GM12878 (cell line): Measurements from ENCODE around the gene DYSF. TPM values are rescaled to one million over a fixed set of nuclear protein-coding genes. Genes with fewer than 3 reads are reported as not detected.

ENCODE experiments used
- ATAC-seq: fragments of 200-7000 bp; cut with Tn5 transposase; 3 replicates; pipeline ENCODE4 v1.9.1; 2020; ENCODE audit warnings: mild to moderate bottlenecking, moderate library complexity
- BruUV-seq: library from RNA; stranded (reverse); fragments of 400-500 nt; replicated peaks from 2 replicates; lab custom pipeline; 2021; lab: Mats Ljungman, UMichigan
- CTCF ChIA-PET: fragments of 300-600 bp; sonication (Branson Sonifier 250); formaldehyde crosslinking; extraction: SDS; loops from one replicate; lab custom pipeline; 2021; ENCODE audit warnings: inconsistent platforms; lab: Yijun Ruan, JAX
- POLR2A ChIA-PET: fragments of 350-600 bp; formaldehyde crosslinking; extraction: SDS; loops from one replicate; lab custom pipeline; 2021; ENCODE audit warnings: inconsistent platforms; lab: Charles Lee
- RAD21 ChIA-PET: fragments of 300-600 bp; sonication (Branson Sonifier 250); formaldehyde crosslinking; loops from one replicate; lab custom pipeline; 2023; ENCODE audit warnings: antibody characterized with exemption; ENCODE audit not compliant: unreplicated experiment; lab: Charles Lee
- SMC1A ChIA-PET: fragments of 300-600 bp; sonication (Branson Sonifier 250); formaldehyde crosslinking; loops from one replicate; lab custom pipeline; 2023; ENCODE audit not compliant: unreplicated experiment, uncharacterized antibody; lab: Charles Lee
- DNase-seq: peaks from one replicate; pipeline ENCODE4 v3.0.0-alpha.2; 2011; ENCODE audit warnings: low read depth, low spot score
- FAIRE-seq: peaks from 3 replicates; lab custom pipeline; 2011; peaks lifted over from hg19 to GRCh38; lab: Jason Lieb, UNC
- H2AFZ ChIP-seq: 2 replicates; pipeline ENCODE4 v1.6.0; 2011; ENCODE audit warnings: low read depth, low read length, control low read depth; ENCODE audit not compliant: control insufficient read depth
- H3K27ac ChIP-seq: 2 replicates; pipeline ENCODE4 v1.5.1; 2011; ENCODE audit warnings: control low read depth; ENCODE audit not compliant: control insufficient read depth, insufficient read depth
- H3K27me3 ChIP-seq, 2 experiments: replicated peaks in 1 of 2; 2 replicates each; pipeline versions ENCODE4 v1.6.0 to v1.6.1; 2011; ENCODE audit warnings: low read length in 1 of 2; ENCODE audit not compliant: control insufficient read depth in 2 of 2, insufficient read depth in 2 of 2
- H3K36me3 ChIP-seq, 2 experiments: 2 replicates each; pipeline ENCODE4 v1.5.1; 2011; ENCODE audit warnings: low read length in 1 of 2; ENCODE audit not compliant: control insufficient read depth in 2 of 2, insufficient read depth in 2 of 2
- H3K4me1 ChIP-seq: 2 replicates; pipeline ENCODE4 v1.6.1; 2011; ENCODE audit warnings: mild to moderate bottlenecking, low read length, moderate library complexity, mixed read lengths; ENCODE audit not compliant: control insufficient read depth, insufficient read depth
- H3K4me2 ChIP-seq: 2 replicates; pipeline ENCODE4 v1.6.0; 2011; ENCODE audit warnings: control low read depth; ENCODE audit not compliant: control insufficient read depth, insufficient read depth
- H3K4me3 ChIP-seq: fragments of 200-600 bp; sonication (generic); 2 replicates; pipeline ENCODE4 v1.5.1; 2016
- H3K79me2 ChIP-seq: 2 replicates; pipeline ENCODE4 v1.6.0; 2011; ENCODE audit warnings: low read length; ENCODE audit not compliant: control insufficient read depth, insufficient read depth
- H3K9ac ChIP-seq: 2 replicates; pipeline ENCODE4 v1.8.0; 2011; ENCODE audit warnings: low read length, control low read depth, mixed read lengths; ENCODE audit not compliant: control insufficient read depth, insufficient read depth
- H3K9me3 ChIP-seq: replicated peaks from 3 replicates; pipeline ENCODE4 v1.5.1; 2011; ENCODE audit warnings: mild to moderate bottlenecking, low read length; ENCODE audit not compliant: control insufficient read depth, insufficient read depth
- H4K20me1 ChIP-seq: 2 replicates; pipeline ENCODE4 v1.6.0; 2011; ENCODE audit not compliant: control insufficient read depth, insufficient read depth
- BMI1 ChIP-seq: fragments of 450-650 bp; IDR thresholded peaks from 2 replicates; pipeline ENCODE4 v1.6.1; 2016; ENCODE audit warnings: mild to moderate bottlenecking, moderate library complexity, borderline replicate concordance
- CBFB ChIP-seq: IDR thresholded peaks from 2 replicates; pipeline ENCODE4 v1.6.1; 2016; ENCODE audit warnings: antibody characterized with exemption, low read depth
- CREM ChIP-seq: IDR thresholded peaks from 2 replicates; pipeline ENCODE4 v1.6.1; 2014; ENCODE audit warnings: antibody characterized with exemption, low read depth
- EED ChIP-seq: sonication (generic); IDR thresholded peaks from 2 replicates; pipeline ENCODE4 v1.6.1; 2016; ENCODE audit warnings: antibody characterized with exemption, low read depth
- JUND ChIP-seq: IDR thresholded peaks from 2 replicates; pipeline ENCODE4 v1.6.1; 2012; ENCODE audit warnings: low read depth, mild to moderate bottlenecking, low read length, improper control_type of control experiment, moderate library complexity
- MTA3 ChIP-seq: IDR thresholded peaks from 2 replicates; pipeline ENCODE4 v1.6.1; 2012; ENCODE audit warnings: low read length, inconsistent platforms, borderline replicate concordance
- MXI1 ChIP-seq: fragments of 150-350 bp; IDR thresholded peaks from 2 replicates; pipeline ENCODE4 v1.6.1; 2011; ENCODE audit warnings: low read depth, mild to moderate bottlenecking, inconsistent platforms, low read length, improper control_type of control experiment
- NR2F1 ChIP-seq: fragments of 450-650 bp; conservative IDR thresholded peaks from 2 replicates; pipeline ENCODE4 v1.6.1; 2017; ENCODE audit warnings: mild to moderate bottlenecking
- RELA ChIP-seq: fragments of 450-650 bp; IDR thresholded peaks from 2 replicates; pipeline ENCODE4 v1.8.0; 2014; ENCODE audit warnings: borderline replicate concordance; ENCODE audit not compliant: partially characterized antibody
- SMARCA5 ChIP-seq: fragments of 450-650 bp; IDR thresholded peaks from 2 replicates; pipeline ENCODE4 v1.6.1; 2017; ENCODE audit warnings: mild to moderate bottlenecking
- YY1 ChIP-seq: IDR thresholded peaks from 2 replicates; pipeline ENCODE4 v1.6.1; 2011; ENCODE audit warnings: low read depth, mild to moderate bottlenecking, low read length
- WGBS: methylation state at CpG from one replicate; pipeline ENCODE4 v1.1.6; 2016; ENCODE audit warnings: low lambda C conversion rate; ENCODE audit not compliant: insufficient replicate concordance, insufficient coverage; ENCODE audit errors: missing lambda C conversion rate; 5-methylcytosine and 5-hydroxymethylcytosine counted together
- in situ Hi-C: fragments of 300-500 bp; cut with MboI; formaldehyde crosslinking; loops from 9 replicates; pipeline ENCODE4 v1.14.3; 2018; ENCODE audit warnings: mixed read lengths
- intact Hi-C: fragments of 100-400 bp; cut with micrococcal nuclease; formaldehyde crosslinking; loops from one replicate; pipeline ENCODE4 v1.14.2; 2022; ENCODE audit not compliant: unreplicated experiment
- polyA plus RNA-seq, 11 experiments: library from polyadenylated mRNA; depleted of rRNA in 4 of 11; unstranded in 6 of 11; stranded (reverse) in 5 of 11; fragments of >200 nt; fragmentation: Nextera tagmentation in 4 of 11; fragmentation: Illumina TruSeq in 1 of 11; extraction: Ambion mirVana in 4 of 11; extraction: Trizol in 1 of 11; gene quantifications; 1 replicate in 1 of 11; 2 replicates in 10 of 11; pipeline versions ENCODE4 v1.2.1 to v1.2.3, GENCODE V29; 2011 to 2016; ENCODE audit warnings: inconsistent platforms in 2 of 11, missing spikeins in 2 of 11, low read depth in 1 of 11
- total RNA-seq, 4 experiments: library from RNA; depleted of rRNA in 3 of 4; stranded (reverse); fragments of >200 nt in 3 of 4; fragmentation: Illumina TruSeq in 1 of 4; extraction: Trizol in 1 of 4; gene quantifications; 2 replicates each; pipeline versions ENCODE4 v1.2.1 to v1.2.3, GENCODE V29; 2013 to 2021
- TF ChIP-seq, protein P1 (sequence below): fragments of 450-650 bp; formaldehyde crosslinking; IDR thresholded peaks from 2 replicates; pipeline ENCODE4 v1.5.0; 2022; ENCODE audit warnings: mild to moderate bottlenecking, missing genetic modification characterization
- TF ChIP-seq, protein P2 (sequence below): fragments of 450-650 bp; IDR thresholded peaks from 2 replicates; pipeline ENCODE4 v1.6.1; 2017; ENCODE audit warnings: mild to moderate bottlenecking, moderate library complexity
- TF ChIP-seq, protein P3 (sequence below): fragments of 450-650 bp; conservative IDR thresholded peaks from 2 replicates; pipeline ENCODE4 v1.6.1; 2017; ENCODE audit warnings: mild to moderate bottlenecking, moderate library complexity

Gene DYSF
- total and polyA plus RNA-seq, 10 of the 15 experiments (the other 5 are each of a cell fraction or from before 2014, with no cell fraction given), result under 0.01 to 0.15 (median 0.03) TPM; not detected in 7

DNA sequence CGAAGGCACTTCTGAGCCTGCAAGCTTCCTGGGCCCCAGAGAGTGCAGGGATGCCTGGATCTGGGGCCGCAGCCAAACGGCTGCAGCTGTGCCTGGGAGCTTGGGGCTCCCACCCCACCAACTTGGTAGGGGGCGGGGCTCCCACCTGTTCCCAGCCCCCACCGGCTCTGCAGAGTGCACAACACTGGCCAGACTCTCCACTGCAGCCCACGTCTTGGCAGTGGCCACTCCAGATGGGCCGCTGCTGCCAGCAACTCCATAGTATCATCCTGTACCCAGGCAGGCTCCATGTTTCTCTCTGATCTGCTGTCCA, 9.9 kb downstream of the DYSF start:
- ChIA-PET RAD21 (no interaction called here), SMC1A (interaction anchor here (1.6 kb wide), 1 partner anchor 164 kb away, joined by 4 read pairs; no protein-coding TSS in a partner anchor), CTCF (interaction anchor here (1.0 kb wide), 1 partner anchor 8 kb away, joined by 3 read pairs; no protein-coding TSS in a partner anchor), POLR2A (no interaction called here)
- Histone ChIP-seq H3K79me2 (no peaks in the 10 kb centered on the region), H3K36me3 (no peaks in the 10 kb centered on the region), H3K27me3 (peaks cover 7 to 18% of the 10 kb centered on the region in 2 experiments; a peak in 3 of 4 replicates), H4K20me1 (no peaks in the 10 kb centered on the region; the same call in 1 of the 2 replicates), H3K9me3 (peaks cover 5% of the 10 kb centered on the region; the same call in 1 of the 3 replicates), H3K4me3 (no peak overlapping the region), H3K27ac (no peak overlapping the region), H3K4me2 (no peak overlapping the region), H3K4me1 (no peaks in the 10 kb centered on the region), H3K9ac (no peak overlapping the region), H2AFZ (no peak overlapping the region)
- no TSS peak for BruUV-seq
- 21% methylated on average over 6 of the region's 7 CpGs for WGBS
- ATAC-seq, result no peak
- no peak for FAIRE-seq
- intact Hi-C loops, result no loop called here
- in situ Hi-C loops, result no loop called here
- no peak for DNase-seq
- TF ChIP-seq YY1 (no peak), JUND (no peak), EED (no peak), SMARCA5 (no peak), RELA (no peak), MXI1 (no peak), MTA3 (no peak), BMI1 (no peak), CREM (no peak), CBFB (no peak), NR2F1 (no peak)
- TF ChIP-seq, protein P1, sequence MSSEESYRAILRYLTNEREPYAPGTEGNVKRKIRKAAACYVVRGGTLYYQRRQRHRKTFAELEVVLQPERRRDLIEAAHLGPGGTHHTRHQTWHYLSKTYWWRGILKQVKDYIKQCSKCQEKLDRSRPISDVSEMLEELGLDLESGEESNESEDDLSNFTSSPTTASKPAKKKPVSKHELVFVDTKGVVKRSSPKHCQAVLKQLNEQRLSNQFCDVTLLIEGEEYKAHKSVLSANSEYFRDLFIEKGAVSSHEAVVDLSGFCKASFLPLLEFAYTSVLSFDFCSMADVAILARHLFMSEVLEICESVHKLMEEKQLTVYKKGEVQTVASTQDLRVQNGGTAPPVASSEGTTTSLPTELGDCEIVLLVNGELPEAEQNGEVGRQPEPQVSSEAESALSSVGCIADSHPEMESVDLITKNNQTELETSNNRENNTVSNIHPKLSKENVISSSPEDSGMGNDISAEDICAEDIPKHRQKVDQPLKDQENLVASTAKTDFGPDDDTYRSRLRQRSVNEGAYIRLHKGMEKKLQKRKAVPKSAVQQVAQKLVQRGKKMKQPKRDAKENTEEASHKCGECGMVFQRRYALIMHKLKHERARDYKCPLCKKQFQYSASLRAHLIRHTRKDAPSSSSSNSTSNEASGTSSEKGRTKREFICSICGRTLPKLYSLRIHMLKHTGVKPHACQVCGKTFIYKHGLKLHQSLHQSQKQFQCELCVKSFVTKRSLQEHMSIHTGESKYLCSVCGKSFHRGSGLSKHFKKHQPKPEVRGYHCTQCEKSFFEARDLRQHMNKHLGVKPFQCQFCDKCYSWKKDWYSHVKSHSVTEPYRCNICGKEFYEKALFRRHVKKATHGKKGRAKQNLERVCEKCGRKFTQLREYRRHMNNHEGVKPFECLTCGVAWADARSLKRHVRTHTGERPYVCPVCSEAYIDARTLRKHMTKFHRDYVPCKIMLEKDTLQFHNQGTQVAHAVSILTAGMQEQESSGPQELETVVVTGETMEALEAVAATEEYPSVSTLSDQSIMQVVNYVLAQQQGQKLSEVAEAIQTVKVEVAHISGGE (CRISPR knock-in tag), result no peak
- TF ChIP-seq, protein P2, sequence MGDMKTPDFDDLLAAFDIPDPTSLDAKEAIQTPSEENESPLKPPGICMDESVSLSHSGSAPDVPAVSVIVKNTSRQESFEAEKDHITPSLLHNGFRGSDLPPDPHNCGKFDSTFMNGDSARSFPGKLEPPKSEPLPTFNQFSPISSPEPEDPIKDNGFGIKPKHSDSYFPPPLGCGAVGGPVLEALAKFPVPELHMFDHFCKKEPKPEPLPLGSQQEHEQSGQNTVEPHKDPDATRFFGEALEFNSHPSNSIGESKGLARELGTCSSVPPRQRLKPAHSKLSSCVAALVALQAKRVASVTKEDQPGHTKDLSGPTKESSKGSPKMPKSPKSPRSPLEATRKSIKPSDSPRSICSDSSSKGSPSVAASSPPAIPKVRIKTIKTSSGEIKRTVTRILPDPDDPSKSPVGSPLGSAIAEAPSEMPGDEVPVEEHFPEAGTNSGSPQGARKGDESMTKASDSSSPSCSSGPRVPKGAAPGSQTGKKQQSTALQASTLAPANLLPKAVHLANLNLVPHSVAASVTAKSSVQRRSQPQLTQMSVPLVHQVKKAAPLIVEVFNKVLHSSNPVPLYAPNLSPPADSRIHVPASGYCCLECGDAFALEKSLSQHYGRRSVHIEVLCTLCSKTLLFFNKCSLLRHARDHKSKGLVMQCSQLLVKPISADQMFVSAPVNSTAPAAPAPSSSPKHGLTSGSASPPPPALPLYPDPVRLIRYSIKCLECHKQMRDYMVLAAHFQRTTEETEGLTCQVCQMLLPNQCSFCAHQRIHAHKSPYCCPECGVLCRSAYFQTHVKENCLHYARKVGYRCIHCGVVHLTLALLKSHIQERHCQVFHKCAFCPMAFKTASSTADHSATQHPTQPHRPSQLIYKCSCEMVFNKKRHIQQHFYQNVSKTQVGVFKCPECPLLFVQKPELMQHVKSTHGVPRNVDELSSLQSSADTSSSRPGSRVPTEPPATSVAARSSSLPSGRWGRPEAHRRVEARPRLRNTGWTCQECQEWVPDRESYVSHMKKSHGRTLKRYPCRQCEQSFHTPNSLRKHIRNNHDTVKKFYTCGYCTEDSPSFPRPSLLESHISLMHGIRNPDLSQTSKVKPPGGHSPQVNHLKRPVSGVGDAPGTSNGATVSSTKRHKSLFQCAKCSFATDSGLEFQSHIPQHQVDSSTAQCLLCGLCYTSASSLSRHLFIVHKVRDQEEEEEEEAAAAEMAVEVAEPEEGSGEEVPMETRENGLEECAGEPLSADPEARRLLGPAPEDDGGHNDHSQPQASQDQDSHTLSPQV, result no peak
- TF ChIP-seq, protein P3, sequence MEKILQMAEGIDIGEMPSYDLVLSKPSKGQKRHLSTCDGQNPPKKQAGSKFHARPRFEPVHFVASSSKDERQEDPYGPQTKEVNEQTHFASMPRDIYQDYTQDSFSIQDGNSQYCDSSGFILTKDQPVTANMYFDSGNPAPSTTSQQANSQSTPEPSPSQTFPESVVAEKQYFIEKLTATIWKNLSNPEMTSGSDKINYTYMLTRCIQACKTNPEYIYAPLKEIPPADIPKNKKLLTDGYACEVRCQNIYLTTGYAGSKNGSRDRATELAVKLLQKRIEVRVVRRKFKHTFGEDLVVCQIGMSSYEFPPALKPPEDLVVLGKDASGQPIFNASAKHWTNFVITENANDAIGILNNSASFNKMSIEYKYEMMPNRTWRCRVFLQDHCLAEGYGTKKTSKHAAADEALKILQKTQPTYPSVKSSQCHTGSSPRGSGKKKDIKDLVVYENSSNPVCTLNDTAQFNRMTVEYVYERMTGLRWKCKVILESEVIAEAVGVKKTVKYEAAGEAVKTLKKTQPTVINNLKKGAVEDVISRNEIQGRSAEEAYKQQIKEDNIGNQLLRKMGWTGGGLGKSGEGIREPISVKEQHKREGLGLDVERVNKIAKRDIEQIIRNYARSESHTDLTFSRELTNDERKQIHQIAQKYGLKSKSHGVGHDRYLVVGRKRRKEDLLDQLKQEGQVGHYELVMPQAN, result no peak
